WTC11 (cell line): ENCODE measurements around the gene THSD4. TPM values are rescaled to one million over a fixed set of nuclear protein-coding genes. Genes with fewer than 3 reads are reported as not detected.

Source experiments
- ATAC-seq: fragments of 200-7000 bp; cut with Tn5 transposase; 2 replicates; pipeline ENCODE4 v1.10.0; 2021; ENCODE audit warnings: mild to moderate bottlenecking, moderate library complexity
- CTCF ChIA-PET: fragments of 300-600 bp; sonication (Branson Sonifier 250); formaldehyde crosslinking; loops from one replicate; lab custom pipeline; 2021; ENCODE audit warnings: antibody characterized with exemption; lab: Charles Lee
- POLR2A ChIA-PET: fragments of 350-600 bp; sonication (Branson Sonifier 250); formaldehyde crosslinking; loops from one replicate; lab custom pipeline; 2021; ENCODE audit warnings: antibody characterized with exemption; lab: Charles Lee
- DNase-seq: peaks from one replicate; pipeline ENCODE4 v3.0.0; 2021; ENCODE audit warnings: low spot score
- H3K27ac Mint-ChIP-seq: 2 replicates; pipeline ENCODE4 v1.8.0; 2021; ENCODE audit warnings: mixed read lengths
- H3K27me3 Mint-ChIP-seq: 2 replicates; pipeline ENCODE4 v1.8.0; 2021; ENCODE audit warnings: low read depth, mild to moderate bottlenecking, moderate library complexity, mixed read lengths
- H3K36me3 Mint-ChIP-seq: 2 replicates; pipeline ENCODE4 v1.8.0; 2021; ENCODE audit warnings: mixed read lengths
- H3K4me1 Mint-ChIP-seq: 2 replicates; pipeline ENCODE4 v1.8.0; 2022; ENCODE audit warnings: mixed read lengths
- H3K4me3 Mint-ChIP-seq: 2 replicates; pipeline ENCODE4 v1.8.0; 2021; ENCODE audit warnings: mild to moderate bottlenecking, moderate library complexity, mixed read lengths
- H3K9me3 Mint-ChIP-seq: 2 replicates; pipeline ENCODE4 v1.8.0; 2021; ENCODE audit warnings: mixed read lengths
- AFF4 ChIP-seq: sonication (generic); formaldehyde crosslinking; IDR thresholded peaks from 2 replicates; pipeline ENCODE4 v1.8.1; 2023; ENCODE audit warnings: mild to moderate bottlenecking, missing genetic modification reagents, borderline replicate concordance
- ARID4B ChIP-seq: sonication (generic); formaldehyde crosslinking; IDR thresholded peaks from 2 replicates; pipeline ENCODE4 v1.8.0; 2023; ENCODE audit warnings: missing genetic modification reagents, mild to moderate bottlenecking, borderline replicate concordance
- CTCF ChIP-seq: fragments of 200-600 bp; IDR thresholded peaks from 2 replicates; pipeline ENCODE4 v1.8.0; 2022; ENCODE audit warnings: antibody characterized with exemption
- FOXP4 ChIP-seq: sonication (generic); formaldehyde crosslinking; IDR thresholded peaks from 2 replicates; pipeline ENCODE4 v1.8.0; 2022; ENCODE audit warnings: mild to moderate bottlenecking, missing genetic modification reagents
- GABPB1 ChIP-seq: sonication (generic); formaldehyde crosslinking; IDR thresholded peaks from 2 replicates; pipeline ENCODE4 v1.8.1; 2023; ENCODE audit warnings: mild to moderate bottlenecking, missing genetic modification reagents
- IRF1 ChIP-seq: sonication (generic); formaldehyde crosslinking; IDR thresholded peaks from 2 replicates; pipeline ENCODE4 v1.8.0; 2023; ENCODE audit warnings: missing genetic modification reagents
- JAZF1 ChIP-seq: fragments of 250-450 bp; sonication (Bioruptor Pico); IDR thresholded peaks from 2 replicates; pipeline ENCODE4 v1.9.0; 2021; ENCODE audit warnings: moderate library complexity, mild to moderate bottlenecking, inconsistent platforms
- MXD4 ChIP-seq: fragments of 250-450 bp; sonication (Bioruptor Pico); IDR thresholded peaks from 2 replicates; pipeline ENCODE4 v1.8.0; 2021; ENCODE audit warnings: mild to moderate bottlenecking, moderate library complexity, borderline replicate concordance
- NFE2L1 ChIP-seq: sonication (generic); formaldehyde crosslinking; IDR thresholded peaks from 2 replicates; pipeline ENCODE4 v1.8.1; 2023; ENCODE audit warnings: missing genetic modification reagents
- NR1H2 ChIP-seq: sonication (generic); formaldehyde crosslinking; IDR thresholded peaks from 2 replicates; pipeline ENCODE4 v1.9.0; 2021; ENCODE audit warnings: mild to moderate bottlenecking, moderate library complexity, missing genetic modification reagents
- NR3C1 ChIP-seq: sonication (generic); formaldehyde crosslinking; conservative IDR thresholded peaks from 2 replicates; pipeline ENCODE4 v1.8.1; 2023; ENCODE audit warnings: low read depth, mild to moderate bottlenecking, missing genetic modification reagents
- SMAD4 ChIP-seq: sonication (generic); formaldehyde crosslinking; IDR thresholded peaks from 2 replicates; pipeline ENCODE4 v1.8.0; 2022; ENCODE audit warnings: mild to moderate bottlenecking, missing genetic modification reagents
- SOX15 ChIP-seq: fragments of 250-450 bp; sonication (Bioruptor Pico); IDR thresholded peaks from 2 replicates; pipeline ENCODE4 v1.9.0; 2021; ENCODE audit warnings: mild to moderate bottlenecking
- USF2 ChIP-seq: sonication (generic); formaldehyde crosslinking; IDR thresholded peaks from 2 replicates; pipeline ENCODE4 v1.8.1; 2023; ENCODE audit warnings: mild to moderate bottlenecking, missing genetic modification reagents, moderate library complexity
- ZNF232 ChIP-seq: sonication (generic); formaldehyde crosslinking; IDR thresholded peaks from 2 replicates; pipeline ENCODE4 v1.8.0; 2022; ENCODE audit warnings: mild to moderate bottlenecking, missing genetic modification reagents
- ZNF263 ChIP-seq: sonication (generic); formaldehyde crosslinking; IDR thresholded peaks from 2 replicates; pipeline ENCODE4 v1.8.1; 2022; ENCODE audit warnings: low read depth, mild to moderate bottlenecking, moderate library complexity, missing genetic modification reagents
- total RNA-seq: library from RNA; stranded (reverse); gene quantifications from 3 replicates; pipeline ENCODE4 v1.2.3, GENCODE V29; 2021

Gene THSD4
- total RNA-seq, 1 experiment from 2014 or later: 7.8 TPM

- peaks cover 8% of the 10 kb centered on the region; the same call in 1 of the 2 replicates for H3K36me3 Mint-ChIP-seq
- no peak overlapping the region for H3K27ac Mint-ChIP-seq
- no peak for ATAC-seq
- no peak for DNase-seq
- no peaks in the 10 kb centered on the region for H3K27me3 Mint-ChIP-seq
- peaks cover 23% of the 10 kb centered on the region for H3K9me3 Mint-ChIP-seq
- CTCF ChIA-PET: no interaction called here
- H3K4me3 Mint-ChIP-seq: no peak overlapping the region
- POLR2A ChIA-PET: interaction anchor here (1.1 kb wide), 1 partner anchor 12 kb away, joined by 3 read pairs; no protein-coding TSS in a partner anchor
- TF ChIP-seq SMAD4 (CRISPR knock-in tag) (no peak), ZNF263 (no peak), IRF1 (CRISPR knock-in tag) (no peak), SOX15 (no peak), NR1H2 (CRISPR knock-in tag) (no peak), MXD4 (CRISPR knock-in tag) (no peak), NFE2L1 (CRISPR knock-in tag) (no peak), JAZF1 (CRISPR knock-in tag) (no peak), ARID4B (CRISPR knock-in tag) (no peak), AFF4 (CRISPR knock-in tag) (no peak), USF2 (CRISPR knock-in tag) (no peak), FOXP4 (CRISPR knock-in tag) (no peak), GABPB1 (CRISPR knock-in tag) (no peak), CTCF (no peak), NR3C1 (CRISPR knock-in tag) (no peak), ZNF232 (CRISPR knock-in tag) (no peak)
- peaks cover 12% of the 10 kb centered on the region for H3K4me1 Mint-ChIP-seq
Measured at GRCh38 chr15:71603379-71603778, 488.1 kb downstream of the THSD4 start.
